Gastrocnemius medialis (tissue), 4 donors: ENCODE data around the gene MRPS18B.

Source experiments
- CTCF ChIP-seq, 5 experiments: fragments of 450-650 bp in 3 of 5; fragments of 200-600 bp in 2 of 5; sonication (generic) in 2 of 5; IDR thresholded peaks in 4 of 5; conservative IDR thresholded peaks in 1 of 5; 1 replicate in 4 of 5; 2 replicates in 1 of 5; pipeline ENCODE4 v1.5.1; 2016 to 2019; ENCODE audit warnings: antibody characterized with exemption in 5 of 5, mild to moderate bottlenecking in 3 of 5, moderate library complexity in 3 of 5
- POLR2A ChIP-seq, 2 donors: fragments of 450-650 bp; IDR thresholded peaks; one replicate each; pipeline ENCODE4 v1.6.1; 2017; ENCODE audit warnings: antibody characterized with exemption in 2 of 2, mild to moderate bottlenecking in 2 of 2, moderate library complexity in 2 of 2

GRCh38 chr6:30641048-30641447 lies 23.4 kb downstream of the MRPS18B start:
- TF ChIP-seq CTCF (IDR thresholded peaks at IDR 0.05 in 4 of 5, conservative IDR thresholded peaks at IDR 0.05 in 1 of 5) (no peak), POLR2A (IDR thresholded peaks at IDR 0.05) (no peak)
